ENCODE results near the gene GPT2. TPM values are rescaled to one million over a fixed set of nuclear protein-coding genes. Genes with fewer than 3 reads are reported as not detected.

GPT2 gene
- polyA plus RNA-seq, 3 donors: 24.8 to 31.6 (median 30.8) TPM

GRCh38 chr16:46976550-46976949, 92.4 kb downstream of the GPT2 start:
- no peak for DNase-seq (ENCODE audit: extremely low read depth in 1 of 11, low read depth in 9 of 11, low spot score in 4 of 11)

Other genes with a start within 250 kb of the GPT2 start
- 100 to 1,000 TPM; 143 to 177 (median 145) TPM for gene VPS35, start 195.2 kb upstream of the GPT2 start, polyA plus RNA-seq (ENCODE audit: insufficient read length in 3 of 3)
- 10 to 100 TPM; 20.3 to 32.5 (median 26.9) TPM for gene ORC6, start 194.7 kb upstream of the GPT2 start, polyA plus RNA-seq (ENCODE audit: insufficient read length in 3 of 3)
- 1 to 10 TPM in 1 of 3 donors, under 1 TPM in 2; 0.59 to 1.8 (median 0.78) TPM for gene MYLK3, start 136.0 kb upstream of the GPT2 start, polyA plus RNA-seq (ENCODE audit: insufficient read length in 3 of 3)
- 10 to 100 TPM; 26.6 to 29.3 (median 27.3) TPM for gene C16orf87, start 53.2 kb upstream of the GPT2 start, polyA plus RNA-seq (ENCODE audit: insufficient read length in 3 of 3)
- gene DNAJA2, start 89.3 kb downstream of the GPT2 start, polyA plus RNA-seq (ENCODE audit: insufficient read length in 3 of 3): 10 to 100 TPM; 80.1 to 96.6 (median 81.9) TPM

Measured in renal cortex interstitium (tissue), 11 donors.